H9 (cell line): Measurements from ENCODE around the gene DDC. TPM values are rescaled to one million over a fixed set of nuclear protein-coding genes. Genes with fewer than 3 reads are reported as not detected.

Experiments used
- DNase-seq: peaks from one replicate; pipeline ENCODE4 v3.0.0-alpha.2; 2017
- H2AFZ ChIP-seq: one replicate; pipeline ENCODE4 v1.6.1; 2013; ENCODE audit warnings: mild to moderate bottlenecking, low read length, control low read depth, moderate library complexity
- H2AK5ac ChIP-seq: 2 replicates; pipeline ENCODE4 v1.6.1; 2013; ENCODE audit warnings: low read length, control low read depth, mixed read lengths; ENCODE audit not compliant: insufficient read length
- H2BK120ac ChIP-seq: one replicate; pipeline ENCODE4 v1.6.1; 2013; ENCODE audit warnings: low read depth, mild to moderate bottlenecking, low read length, control low read depth, inconsistent platforms; ENCODE audit not compliant: poor library complexity, severe bottlenecking
- H2BK12ac ChIP-seq: 2 replicates; pipeline ENCODE4 v1.6.1; 2013; ENCODE audit warnings: low read length, control low read depth, mixed read lengths, low read depth; ENCODE audit not compliant: insufficient read length
- H2BK15ac ChIP-seq: 2 replicates; pipeline ENCODE4 v1.6.1; 2013; ENCODE audit warnings: low read depth, low read length, control low read depth
- H2BK20ac ChIP-seq: one replicate; pipeline ENCODE4 v1.6.1; 2013; ENCODE audit warnings: low read depth, mild to moderate bottlenecking, low read length, control low read depth, inconsistent platforms; ENCODE audit not compliant: poor library complexity, severe bottlenecking
- H2BK5ac ChIP-seq: 2 replicates; pipeline ENCODE4 v1.6.1; 2013; ENCODE audit warnings: low read length, control low read depth, mixed read lengths; ENCODE audit not compliant: insufficient read length
- H3K14ac ChIP-seq: 2 replicates; pipeline ENCODE4 v1.6.1; 2013; ENCODE audit warnings: low read length, control low read depth; ENCODE audit not compliant: insufficient read depth
- H3K18ac ChIP-seq: 2 replicates; pipeline ENCODE4 v1.6.1; 2013; ENCODE audit warnings: low read depth, mild to moderate bottlenecking, mixed read lengths, low read length, control low read depth; ENCODE audit not compliant: insufficient read length
- H3K23ac ChIP-seq: 2 replicates; pipeline ENCODE4 v1.6.1; 2013; ENCODE audit warnings: low read length, control low read depth, mixed read lengths, low read depth; ENCODE audit not compliant: insufficient read length
- H3K23me2 ChIP-seq: 2 replicates; pipeline ENCODE4 v1.6.1; 2013; ENCODE audit warnings: low read depth, mild to moderate bottlenecking, mixed read lengths, low read length, control low read depth; ENCODE audit not compliant: insufficient read length, poor library complexity, severe bottlenecking
- H3K27ac ChIP-seq: 2 replicates; pipeline ENCODE4 v1.5.1; 2013; ENCODE audit warnings: low read length, control low read depth, mixed read lengths, low read depth; ENCODE audit not compliant: insufficient read length
- H3K27me3 ChIP-seq: 2 replicates; pipeline ENCODE4 v1.6.1; 2013; ENCODE audit warnings: low read length, control low read depth, inconsistent platforms; ENCODE audit not compliant: insufficient read depth
- H3K4ac ChIP-seq: 2 replicates; pipeline ENCODE4 v1.6.1; 2013; ENCODE audit warnings: low read depth, mild to moderate bottlenecking, control low read depth, inconsistent platforms, low read length, moderate library complexity
- H3K4me1 ChIP-seq: 2 replicates; pipeline ENCODE4 v1.6.1; 2013; ENCODE audit warnings: low read length, control low read depth, inconsistent platforms; ENCODE audit not compliant: insufficient read depth
- H3K4me2 ChIP-seq: 2 replicates; pipeline ENCODE4 v1.6.1; 2013; ENCODE audit warnings: low read length, control low read depth, mixed read lengths; ENCODE audit not compliant: insufficient read length, insufficient read depth
- H3K56ac ChIP-seq: 2 replicates; pipeline ENCODE4 v1.6.1; 2013; ENCODE audit warnings: low read depth, mild to moderate bottlenecking, mixed read lengths, low read length, control low read depth; ENCODE audit not compliant: insufficient read length
- H3K79me1 ChIP-seq: 2 replicates; pipeline ENCODE4 v1.6.1; 2013; ENCODE audit warnings: low read depth, mild to moderate bottlenecking, moderate library complexity, low read length, control low read depth, inconsistent platforms; ENCODE audit not compliant: insufficient read depth, poor library complexity, severe bottlenecking
- H3K79me2 ChIP-seq: 2 replicates; pipeline ENCODE4 v1.6.1; 2013; ENCODE audit warnings: low read length, control low read depth, inconsistent platforms; ENCODE audit not compliant: insufficient read depth
- H3K9ac ChIP-seq: 2 replicates; pipeline ENCODE4 v1.6.1; 2013; ENCODE audit warnings: low read length, control low read depth, mixed read lengths; ENCODE audit not compliant: insufficient read length; ENCODE audit errors: extremely low read depth
- H3K9me3 ChIP-seq: one replicate; pipeline ENCODE4 v1.6.1; 2013; ENCODE audit warnings: low read depth, low read length, inconsistent platforms; ENCODE audit not compliant: control insufficient read depth
- H3T11ph ChIP-seq: one replicate; pipeline ENCODE4 v1.6.1; 2013; ENCODE audit warnings: mild to moderate bottlenecking, low read length, control low read depth, inconsistent platforms
- H4K20me1 ChIP-seq: one replicate; pipeline ENCODE4 v1.6.1; 2013; ENCODE audit not compliant: control insufficient read depth, insufficient read length, insufficient read depth
- H4K5ac ChIP-seq: 2 replicates; pipeline ENCODE4 v1.6.1; 2013; ENCODE audit warnings: low read depth, mild to moderate bottlenecking, mixed read lengths, low read length, control low read depth; ENCODE audit not compliant: insufficient read length
- H4K8ac ChIP-seq: replicated peaks from 2 replicates; pipeline ENCODE4 v1.6.1; 2013; ENCODE audit warnings: low read length, control low read depth, mixed read lengths, low read depth; ENCODE audit not compliant: insufficient read length
- H4K91ac ChIP-seq: 2 replicates; pipeline ENCODE4 v1.6.1; 2013; ENCODE audit warnings: low read depth, mild to moderate bottlenecking, moderate library complexity, mixed read lengths, low read length, control low read depth; ENCODE audit not compliant: insufficient read length
- H3K27ac Mint-ChIP-seq, 3 experiments: 2 replicates in 2 of 3; 3 replicates in 1 of 3; pipeline ENCODE4 v1.8.0; 2020 to 2021; ENCODE audit warnings: mixed read lengths in 3 of 3, mild to moderate bottlenecking in 1 of 3, moderate library complexity in 1 of 3
- H3K27me3 Mint-ChIP-seq: 2 replicates; pipeline ENCODE4 v1.8.0; 2021; ENCODE audit warnings: low read depth, mild to moderate bottlenecking, moderate library complexity, mixed read lengths
- H3K36me3 Mint-ChIP-seq, 3 experiments: 2 replicates in 2 of 3; 3 replicates in 1 of 3; pipeline ENCODE4 v1.8.0; 2020 to 2021; ENCODE audit warnings: low read depth in 3 of 3, mixed read lengths in 3 of 3; ENCODE audit not compliant: insufficient read depth in 1 of 3
- H3K4me1 Mint-ChIP-seq, 2 experiments: 2 replicates each; pipeline ENCODE4 v1.8.0; 2020; ENCODE audit warnings: mixed read lengths in 2 of 2
- H3K4me3 Mint-ChIP-seq, 2 experiments: 2 replicates in 1 of 2; 3 replicates in 1 of 2; pipeline ENCODE4 v1.8.0; 2020 to 2021; ENCODE audit warnings: mild to moderate bottlenecking in 2 of 2, mixed read lengths in 2 of 2, moderate library complexity in 1 of 2
- H3K9me3 Mint-ChIP-seq, 2 experiments: 2 replicates in 1 of 2; 3 replicates in 1 of 2; pipeline ENCODE4 v1.8.0; 2020; ENCODE audit warnings: mild to moderate bottlenecking in 2 of 2, mixed read lengths in 2 of 2, moderate library complexity in 1 of 2
- WGBS: extraction: QIAGEN DNeasy Blood & Tissue Kit; methylation state at CpG from one replicate; pipeline ENCODE4 v1.1.7; 2013; ENCODE audit warnings: missing lambda C conversion rate, low lambda C conversion rate, mixed read lengths; ENCODE audit not compliant: insufficient read length; ENCODE audit errors: extremely low coverage; 5-methylcytosine and 5-hydroxymethylcytosine counted together
- total RNA-seq: library from RNA; stranded (reverse); gene quantifications from 2 replicates; pipeline ENCODE4 v1.2.1, GENCODE V29; 2021
- TF ChIP-seq, protein P1 (sequence below): fragments of 200-600 bp; sonication (generic); conservative IDR thresholded peaks from 3 replicates; pipeline ENCODE4 v1.8.0; 2021; ENCODE audit warnings: antibody characterized with exemption, mild to moderate bottlenecking

Gene DDC
- total RNA-seq, 1 experiment from 2014 or later = not detected

GRCh38 chr7:50505553-50506210, 59.5 kb downstream of the DDC start:
- Histone ChIP-seq H3K56ac (no peak overlapping the region), H3T11ph (no peak overlapping the region), H3K4me2 (no peak overlapping the region), H2AK5ac (no peak overlapping the region), H2BK12ac (no peak overlapping the region), H3K27me3 (no peaks in the 10 kb centered on the region), H3K23me2 (no peaks in the 10 kb centered on the region), H2BK120ac (no peak overlapping the region), H3K14ac (no peak overlapping the region), H2BK20ac (no peak overlapping the region), H4K5ac (no peak overlapping the region), H4K91ac (no peak overlapping the region), H4K8ac (no peak overlapping the region), H3K79me1 (no peaks in the 10 kb centered on the region), H2BK5ac (no peak overlapping the region), H4K20me1 (no peaks in the 10 kb centered on the region), H2BK15ac (no peak overlapping the region), H3K4me1 (no peaks in the 10 kb centered on the region), H3K4ac (no peak overlapping the region), H3K9me3 (no peaks in the 10 kb centered on the region), H3K27ac (no peak overlapping the region), H3K9ac (no peak overlapping the region), H3K79me2 (no peaks in the 10 kb centered on the region), H3K23ac (no peak overlapping the region), H2AFZ (no peak overlapping the region), H3K18ac (no peak overlapping the region)
- peak overlapping the region in 1 of 3 experiments; percentile 76; a peak in 2 of 7 replicates for H3K27ac Mint-ChIP-seq
- no CpG with 5 or more reads among the region's 10 CpGs for WGBS
- peaks cover 0 to 4% of the 10 kb centered on the region in 2 experiments; a peak in 1 of 5 replicates for H3K9me3 Mint-ChIP-seq
- no peak for DNase-seq
- H3K4me1 Mint-ChIP-seq = peaks cover 6 to 9% of the 10 kb centered on the region in 2 experiments; a peak in 3 of 4 replicates
- H3K4me3 Mint-ChIP-seq = no peak overlapping the region
- H3K27me3 Mint-ChIP-seq = no peaks in the 10 kb centered on the region; the same call in none of the 2 replicates
- H3K36me3 Mint-ChIP-seq = no peaks in the 10 kb centered on the region
- TF ChIP-seq, protein P1, sequence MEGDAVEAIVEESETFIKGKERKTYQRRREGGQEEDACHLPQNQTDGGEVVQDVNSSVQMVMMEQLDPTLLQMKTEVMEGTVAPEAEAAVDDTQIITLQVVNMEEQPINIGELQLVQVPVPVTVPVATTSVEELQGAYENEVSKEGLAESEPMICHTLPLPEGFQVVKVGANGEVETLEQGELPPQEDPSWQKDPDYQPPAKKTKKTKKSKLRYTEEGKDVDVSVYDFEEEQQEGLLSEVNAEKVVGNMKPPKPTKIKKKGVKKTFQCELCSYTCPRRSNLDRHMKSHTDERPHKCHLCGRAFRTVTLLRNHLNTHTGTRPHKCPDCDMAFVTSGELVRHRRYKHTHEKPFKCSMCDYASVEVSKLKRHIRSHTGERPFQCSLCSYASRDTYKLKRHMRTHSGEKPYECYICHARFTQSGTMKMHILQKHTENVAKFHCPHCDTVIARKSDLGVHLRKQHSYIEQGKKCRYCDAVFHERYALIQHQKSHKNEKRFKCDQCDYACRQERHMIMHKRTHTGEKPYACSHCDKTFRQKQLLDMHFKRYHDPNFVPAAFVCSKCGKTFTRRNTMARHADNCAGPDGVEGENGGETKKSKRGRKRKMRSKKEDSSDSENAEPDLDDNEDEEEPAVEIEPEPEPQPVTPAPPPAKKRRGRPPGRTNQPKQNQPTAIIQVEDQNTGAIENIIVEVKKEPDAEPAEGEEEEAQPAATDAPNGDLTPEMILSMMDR = no peak
